GM18520 (cell line): ENCODE data around the gene BCAS3.
"Not testable (repeated sequence)": the region's sequence is repeated elsewhere in the genome, so short reads cannot be mapped to it uniquely, and the experiment has no call there.

Source experiments
- ATAC-seq: cut with Tn5 transposase; IDR thresholded peaks from one replicate; pipeline ENCODE4 v1.9.1; 2021; ENCODE audit not compliant: unreplicated experiment

Gene BCAS3

GRCh38 chr17:61240851-61241468 lies 563.3 kb downstream of the BCAS3 start:
- ATAC-seq = no peak

GRCh38 chr17:61244988-61245387 lies 567.3 kb downstream of the BCAS3 start:
- ATAC-seq = not testable (repeated sequence)

GRCh38 chr17:61245706-61246135 lies 568.1 kb downstream of the BCAS3 start:
- no peak for ATAC-seq

GRCh38 chr17:61247439-61247838 lies 569.8 kb downstream of the BCAS3 start:
- ATAC-seq = no peak

DNA sequence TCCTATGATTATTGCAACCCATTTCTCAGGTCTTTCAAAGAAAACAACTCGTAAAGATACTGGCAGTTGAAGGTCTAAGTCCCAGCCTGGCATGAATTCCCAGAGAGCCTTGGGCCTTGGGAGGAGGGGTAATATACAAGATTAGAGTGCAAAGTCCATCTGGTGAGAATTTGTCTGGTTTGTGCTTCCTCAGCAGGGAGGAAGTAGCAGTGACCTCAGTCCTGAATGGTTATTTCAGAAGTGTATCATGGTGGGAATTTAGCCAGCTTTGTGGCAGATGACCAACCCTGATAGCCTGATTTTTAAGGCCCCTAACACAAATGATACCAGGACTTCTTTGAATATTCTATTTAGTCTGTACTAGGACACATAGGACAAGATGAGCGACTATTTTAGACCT lies 570.7 kb downstream of the BCAS3 start:
- ATAC-seq = no peak

- ATAC-seq = no peak
Observed at GRCh38 chr17:61249649-61250299, 572.1 kb downstream of the BCAS3 start.

GRCh38 chr17:61250335-61250890 lies 572.8 kb downstream of the BCAS3 start:
- no peak for ATAC-seq

DNA sequence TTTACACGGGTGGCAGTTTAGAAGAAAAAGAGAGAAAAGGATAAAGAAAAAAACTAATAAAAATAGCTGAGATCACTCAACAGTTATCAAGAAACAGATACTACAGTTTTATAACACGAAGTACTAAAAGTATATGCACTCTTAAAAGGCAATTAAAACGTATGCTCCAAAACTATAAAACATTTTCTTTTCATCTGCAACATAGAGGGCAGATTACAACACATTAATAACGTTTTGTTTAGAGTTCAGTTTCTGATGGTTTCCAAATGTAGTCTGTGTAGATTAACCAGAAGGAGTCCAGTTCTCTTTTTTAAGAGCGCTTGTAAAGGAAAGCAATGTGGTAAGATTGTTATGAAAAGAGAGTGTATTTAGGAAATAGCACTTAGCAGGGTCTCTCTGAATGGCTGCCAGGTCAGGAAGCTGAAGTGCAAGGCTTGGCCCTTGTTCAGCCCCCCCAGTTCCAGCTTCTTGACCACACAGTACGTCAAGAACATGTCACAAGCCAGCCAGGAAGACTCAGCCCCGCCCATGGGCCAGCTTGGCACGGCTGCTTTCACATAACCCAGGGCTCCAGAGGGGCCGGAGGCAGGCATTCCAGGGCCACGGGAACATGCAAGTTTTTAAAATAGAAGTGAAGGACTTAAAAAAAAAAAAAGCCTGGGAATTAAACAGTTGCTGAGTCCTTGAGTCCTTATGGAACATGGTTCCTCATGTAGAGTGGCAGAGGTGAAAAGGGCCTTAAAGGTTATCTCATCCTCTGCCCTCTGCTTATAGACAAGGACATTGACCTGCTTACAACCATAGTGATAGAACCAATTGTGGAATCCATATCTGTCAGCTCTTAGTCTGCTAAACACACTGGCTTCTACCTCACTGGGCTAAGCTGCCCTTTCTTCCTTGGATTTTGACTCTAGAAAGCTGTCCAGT lies 574.6 kb downstream of the BCAS3 start:
- ATAC-seq = no peak

- no peak for ATAC-seq
Observed at GRCh38 chr17:61253362-61253761, 575.7 kb downstream of the BCAS3 start.

GRCh38 chr17:61253937-61254574 lies 576.4 kb downstream of the BCAS3 start:
- no peak for ATAC-seq

DNA sequence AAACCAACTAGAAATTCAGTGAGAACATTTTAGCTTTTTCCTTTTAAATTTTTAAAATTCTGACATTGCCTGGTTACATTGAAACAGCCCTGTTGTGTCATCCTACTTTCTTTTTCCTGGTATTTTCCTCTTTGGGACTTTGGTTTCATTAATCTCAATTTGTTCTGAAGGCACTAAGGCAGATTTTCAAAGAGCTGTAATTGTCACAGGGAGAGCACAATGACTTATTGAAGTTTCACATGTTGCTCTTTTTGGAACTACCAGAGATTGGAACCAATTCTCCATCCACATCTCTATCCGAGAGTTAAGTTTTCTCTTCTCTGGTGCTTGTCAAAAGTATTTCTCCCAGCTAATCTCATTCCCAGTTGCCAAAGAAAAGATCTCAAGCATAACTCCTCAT lies 577.3 kb downstream of the BCAS3 start:
- no peak for ATAC-seq

GRCh38 chr17:61255647-61256046 lies 578.0 kb downstream of the BCAS3 start:
- ATAC-seq = no peak

DNA sequence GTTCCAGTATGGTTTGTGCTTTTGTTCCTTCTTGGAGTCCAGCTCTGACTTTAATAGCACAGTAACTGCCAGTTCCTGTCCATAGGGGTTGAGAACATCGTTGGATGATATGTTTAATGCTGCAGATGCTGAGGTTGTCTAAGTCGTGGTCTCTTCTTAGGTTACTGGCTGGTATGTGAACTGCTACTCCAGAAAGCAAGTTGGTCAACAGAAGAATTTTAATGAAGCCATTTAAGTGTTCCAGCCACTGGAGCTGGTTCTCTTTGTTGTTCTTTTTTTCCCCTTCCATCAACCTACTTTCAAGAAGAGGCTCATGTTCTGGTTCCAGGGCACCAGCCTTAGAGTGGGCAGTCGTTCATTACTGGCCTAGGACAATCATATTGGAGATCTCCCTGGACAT lies 581.7 kb downstream of the BCAS3 start:
- no peak for ATAC-seq

GRCh38 chr17:61260071-61260797 lies 582.6 kb downstream of the BCAS3 start:
- ATAC-seq = no peak

- ATAC-seq = no peak
Observed at GRCh38 chr17:61261001-61261637, 583.5 kb downstream of the BCAS3 start.

- no peak for ATAC-seq
Observed at GRCh38 chr17:61265397-61265796, 587.7 kb downstream of the BCAS3 start.

DNA sequence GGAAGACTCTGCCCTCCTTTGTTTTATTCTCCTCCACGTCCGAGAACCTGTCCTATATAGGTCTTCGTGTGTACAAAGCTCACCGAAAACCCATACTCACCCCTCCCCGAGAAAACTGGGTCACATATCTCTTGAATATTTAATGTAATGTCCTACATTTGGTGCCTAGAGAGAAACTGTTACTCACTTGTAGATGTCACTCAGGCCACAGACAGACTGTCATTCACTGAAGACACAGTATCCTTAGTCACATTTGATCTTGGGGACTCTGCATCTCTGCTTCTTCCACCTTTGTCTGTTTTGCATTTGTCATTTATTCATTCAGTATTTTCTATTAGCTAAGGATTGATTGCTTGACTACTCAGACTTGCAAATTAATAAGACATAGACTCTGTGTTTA lies 590.2 kb downstream of the BCAS3 start:
- no peak for ATAC-seq

GRCh38 chr17:61275395-61275794 lies 597.7 kb downstream of the BCAS3 start:
- ATAC-seq = no peak

GRCh38 chr17:61276806-61277205 lies 599.2 kb downstream of the BCAS3 start:
- no peak for ATAC-seq
